DOHH2 (cell line): ENCODE data around the gene MLIP.

Source experiments
- H3F3A ChIP-seq: fragments of 200-600 bp; sonication (generic), shearing (Covaris generic); 2 replicates; pipeline ENCODE4 v1.6.0; 2016; ENCODE audit warnings: antibody characterized with exemption, mild to moderate bottlenecking; ENCODE audit not compliant: control insufficient read depth, insufficient read depth
- H3K27ac ChIP-seq: fragments of 200-600 bp; sonication (generic); 2 replicates; pipeline ENCODE4 v1.5.1; 2014; ENCODE audit warnings: low read depth, mild to moderate bottlenecking, low read length, moderate library complexity
- H3K27me3 ChIP-seq: fragments of 200-600 bp; sonication (generic); 2 replicates; pipeline ENCODE4 v1.6.1; 2014; ENCODE audit warnings: mild to moderate bottlenecking, low read length, mixed read lengths; ENCODE audit not compliant: control insufficient read depth
- H3K36me3 ChIP-seq: fragments of 200-600 bp; sonication (generic); 2 replicates; pipeline ENCODE4 v1.6.1; 2014; ENCODE audit warnings: mild to moderate bottlenecking, low read length, moderate library complexity, mixed read lengths; ENCODE audit not compliant: control insufficient read depth
- H3K4me1 ChIP-seq: fragments of 200-600 bp; sonication (generic); 2 replicates; pipeline ENCODE4 v1.6.1; 2014; ENCODE audit warnings: mild to moderate bottlenecking, low read length, mixed read lengths; ENCODE audit not compliant: control insufficient read depth
- H3K4me2 ChIP-seq: fragments of 200-600 bp; sonication (generic); 2 replicates; pipeline ENCODE4 v1.6.0; 2014; ENCODE audit warnings: mild to moderate bottlenecking, low read length, moderate library complexity
- H3K4me3 ChIP-seq: fragments of 200-600 bp; sonication (generic); 2 replicates; pipeline ENCODE4 v1.5.1; 2014; ENCODE audit warnings: mild to moderate bottlenecking, low read length, mixed read lengths
- H3K79me2 ChIP-seq: fragments of 200-600 bp; sonication (generic); 2 replicates; pipeline ENCODE4 v1.6.1; 2014; ENCODE audit warnings: mild to moderate bottlenecking, low read length, mixed read lengths; ENCODE audit not compliant: control insufficient read depth
- H3K9me2 ChIP-seq: fragments of 200-600 bp; sonication (generic); replicated peaks from 2 replicates; pipeline ENCODE4 v1.6.1; 2014; ENCODE audit warnings: mild to moderate bottlenecking, low read length, mixed read lengths; ENCODE audit not compliant: control insufficient read depth
- H3K9me3 ChIP-seq: fragments of 200-600 bp; sonication (generic); 2 replicates; pipeline ENCODE4 v1.6.1; 2014; ENCODE audit warnings: antibody characterized with exemption, low read length, mixed read lengths; ENCODE audit not compliant: control insufficient read depth, insufficient read depth
- H4K20me1 ChIP-seq: fragments of 200-600 bp; sonication (generic); 2 replicates; pipeline ENCODE4 v1.6.0; 2014; ENCODE audit warnings: low read depth, mild to moderate bottlenecking, antibody characterized with exemption, low read length, moderate library complexity; ENCODE audit not compliant: control insufficient read depth, insufficient read depth
- EZH2phosphoT487 ChIP-seq: fragments of 200-600 bp; sonication (generic); IDR thresholded peaks from 2 replicates; pipeline ENCODE4 v1.6.1; 2017; ENCODE audit warnings: borderline replicate concordance, mild to moderate bottlenecking, antibody characterized with exemption, low read length, moderate library complexity, mixed read lengths
- TF ChIP-seq, protein P1 (sequence below): fragments of 200-600 bp; sonication (generic); IDR thresholded peaks from one replicate; pipeline ENCODE4 v1.5.1; 2014; ENCODE audit warnings: antibody characterized with exemption, mild to moderate bottlenecking, low read depth, low read length; ENCODE audit not compliant: poor library complexity, severe bottlenecking

Gene MLIP

DNA sequence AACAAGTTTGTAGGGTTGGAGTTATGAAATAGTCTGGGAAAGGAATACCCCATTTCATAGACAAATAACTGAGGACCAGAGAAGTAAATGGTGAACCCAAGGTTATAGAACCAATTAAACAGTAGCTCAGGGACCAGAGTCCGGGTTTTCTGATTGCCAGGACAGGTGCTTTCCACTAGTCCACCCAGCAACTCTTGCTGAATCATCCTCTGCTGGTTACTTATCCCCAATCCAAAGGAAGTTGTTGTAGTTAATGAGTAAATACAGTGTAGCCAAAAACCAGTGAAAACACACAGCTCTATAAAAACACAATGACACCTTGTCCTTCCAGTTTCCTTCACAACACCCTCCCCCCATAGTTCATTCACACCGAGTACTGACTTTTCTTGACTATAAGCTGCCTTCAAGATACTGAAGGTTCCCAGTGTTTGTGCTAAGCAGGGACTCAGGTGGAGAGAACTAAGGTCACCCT is 196.2 kb downstream of the MLIP start:
- H3K27ac ChIP-seq, result no peak overlapping the region
- H4K20me1 ChIP-seq, result no peaks in the 10 kb centered on the region
- no peaks in the 10 kb centered on the region for H3K4me1 ChIP-seq
- no peaks in the 10 kb centered on the region for H3K9me3 ChIP-seq
- H3K36me3 ChIP-seq, result no peaks in the 10 kb centered on the region
- H3K4me3 ChIP-seq, result no peak overlapping the region
- no peak for TF ChIP-seq EZH2phosphoT487
- TF ChIP-seq, protein P1, sequence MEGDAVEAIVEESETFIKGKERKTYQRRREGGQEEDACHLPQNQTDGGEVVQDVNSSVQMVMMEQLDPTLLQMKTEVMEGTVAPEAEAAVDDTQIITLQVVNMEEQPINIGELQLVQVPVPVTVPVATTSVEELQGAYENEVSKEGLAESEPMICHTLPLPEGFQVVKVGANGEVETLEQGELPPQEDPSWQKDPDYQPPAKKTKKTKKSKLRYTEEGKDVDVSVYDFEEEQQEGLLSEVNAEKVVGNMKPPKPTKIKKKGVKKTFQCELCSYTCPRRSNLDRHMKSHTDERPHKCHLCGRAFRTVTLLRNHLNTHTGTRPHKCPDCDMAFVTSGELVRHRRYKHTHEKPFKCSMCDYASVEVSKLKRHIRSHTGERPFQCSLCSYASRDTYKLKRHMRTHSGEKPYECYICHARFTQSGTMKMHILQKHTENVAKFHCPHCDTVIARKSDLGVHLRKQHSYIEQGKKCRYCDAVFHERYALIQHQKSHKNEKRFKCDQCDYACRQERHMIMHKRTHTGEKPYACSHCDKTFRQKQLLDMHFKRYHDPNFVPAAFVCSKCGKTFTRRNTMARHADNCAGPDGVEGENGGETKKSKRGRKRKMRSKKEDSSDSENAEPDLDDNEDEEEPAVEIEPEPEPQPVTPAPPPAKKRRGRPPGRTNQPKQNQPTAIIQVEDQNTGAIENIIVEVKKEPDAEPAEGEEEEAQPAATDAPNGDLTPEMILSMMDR, result no peak
- H3K27me3 ChIP-seq, result no peaks in the 10 kb centered on the region
- no peak overlapping the region for H3K4me2 ChIP-seq
- no peaks in the 10 kb centered on the region for H3K9me2 ChIP-seq
- H3F3A ChIP-seq, result no peaks in the 10 kb centered on the region
- no peaks in the 10 kb centered on the region for H3K79me2 ChIP-seq

GRCh38 chr6:54308289-54308985 is 197.2 kb downstream of the MLIP start, which contains the start of gene TINAG:
TINAG (plus strand) TSS chr6:54308441; CDS start chr6:54308551, 110 bp downstream.
- Histone ChIP-seq H3K27me3 (no peaks in the 10 kb centered on the region), H3K36me3 (no peaks in the 10 kb centered on the region), H3K4me1 (no peaks in the 10 kb centered on the region), H4K20me1 (no peaks in the 10 kb centered on the region), H3K27ac (no peak within 1 kb of the TSS), H3K9me2 (no peaks in the 10 kb centered on the region), H3K4me2 (no peak within 1 kb of the TSS), H3K79me2 (no peaks in the 10 kb centered on the region), H3K9me3 (no peaks in the 10 kb centered on the region), H3K4me3 (no peak within 1 kb of the TSS), H3F3A (no peaks in the 10 kb centered on the region)
- TF ChIP-seq, protein P1, result no peak
- no peak for TF ChIP-seq EZH2phosphoT487

DNA sequence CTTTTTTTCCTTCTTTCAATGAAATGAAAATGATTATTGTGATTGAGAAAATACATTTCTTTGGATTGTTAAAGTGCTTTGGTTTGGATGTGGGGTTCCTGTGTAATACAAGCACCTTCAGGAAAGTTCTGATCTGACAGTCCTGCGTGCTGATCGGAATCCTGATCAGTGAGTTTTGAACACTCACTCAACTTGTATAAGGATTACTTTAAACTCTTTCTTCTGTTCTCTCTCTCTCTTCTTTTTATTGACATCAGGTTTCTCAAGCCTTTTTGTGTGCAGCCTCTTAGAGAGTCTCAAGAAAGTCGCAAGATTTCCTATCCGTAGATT is 197.7 kb downstream of the MLIP start:
- Histone ChIP-seq H3K36me3 (no peaks in the 10 kb centered on the region), H3K27me3 (no peaks in the 10 kb centered on the region), H3K9me3 (no peaks in the 10 kb centered on the region), H3K4me1 (no peaks in the 10 kb centered on the region), H4K20me1 (no peaks in the 10 kb centered on the region), H3K4me2 (no peak overlapping the region), H3K79me2 (no peaks in the 10 kb centered on the region), H3K9me2 (no peaks in the 10 kb centered on the region), H3K27ac (no peak overlapping the region), H3K4me3 (no peak overlapping the region), H3F3A (no peaks in the 10 kb centered on the region)
- TF ChIP-seq, protein P1, result no peak
- TF ChIP-seq EZH2phosphoT487, result no peak
